Measurements from ENCODE around the gene BORCS5. TPM values are rescaled to one million over a fixed set of nuclear protein-coding genes. Genes with fewer than 3 reads are reported as not detected.
A peak's percentile ranks its signal among the peaks of the same experiment; 100 is the strongest.

Gene BORCS5
- total RNA-seq, 4 donors from 2014 or later = 10.3 to 23.7 (median 19.6) TPM

DNA sequence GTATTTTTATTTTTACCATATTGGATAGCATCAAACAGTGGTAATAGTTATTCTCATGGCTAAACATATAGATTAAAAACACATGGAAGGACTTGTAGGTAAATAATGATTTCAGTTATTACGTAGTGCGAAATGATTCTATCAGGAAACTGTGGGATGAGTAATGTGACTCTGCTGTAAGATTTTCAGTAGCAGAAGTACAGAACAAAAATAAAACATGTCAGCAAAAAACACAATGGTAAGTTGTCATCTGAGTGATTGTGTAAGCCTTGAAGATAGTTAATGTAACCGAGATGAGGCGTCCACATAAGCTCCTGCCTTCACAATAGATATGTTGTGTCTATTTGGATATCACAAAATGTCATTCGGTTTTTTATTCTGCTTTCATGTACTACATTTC, 99.8 kb downstream of the BORCS5 start:
- 81 to 95% methylated on average over 5 of the region's 5 CpGs for WGBS, 2 donors
- TF ChIP-seq, protein P1, sequence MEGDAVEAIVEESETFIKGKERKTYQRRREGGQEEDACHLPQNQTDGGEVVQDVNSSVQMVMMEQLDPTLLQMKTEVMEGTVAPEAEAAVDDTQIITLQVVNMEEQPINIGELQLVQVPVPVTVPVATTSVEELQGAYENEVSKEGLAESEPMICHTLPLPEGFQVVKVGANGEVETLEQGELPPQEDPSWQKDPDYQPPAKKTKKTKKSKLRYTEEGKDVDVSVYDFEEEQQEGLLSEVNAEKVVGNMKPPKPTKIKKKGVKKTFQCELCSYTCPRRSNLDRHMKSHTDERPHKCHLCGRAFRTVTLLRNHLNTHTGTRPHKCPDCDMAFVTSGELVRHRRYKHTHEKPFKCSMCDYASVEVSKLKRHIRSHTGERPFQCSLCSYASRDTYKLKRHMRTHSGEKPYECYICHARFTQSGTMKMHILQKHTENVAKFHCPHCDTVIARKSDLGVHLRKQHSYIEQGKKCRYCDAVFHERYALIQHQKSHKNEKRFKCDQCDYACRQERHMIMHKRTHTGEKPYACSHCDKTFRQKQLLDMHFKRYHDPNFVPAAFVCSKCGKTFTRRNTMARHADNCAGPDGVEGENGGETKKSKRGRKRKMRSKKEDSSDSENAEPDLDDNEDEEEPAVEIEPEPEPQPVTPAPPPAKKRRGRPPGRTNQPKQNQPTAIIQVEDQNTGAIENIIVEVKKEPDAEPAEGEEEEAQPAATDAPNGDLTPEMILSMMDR (IDR thresholded peaks at IDR 0.05) = no peak
- TF ChIP-seq POLR2A (IDR thresholded peaks at IDR 0.05) = no peak
- no peak for DNase-seq

DNA sequence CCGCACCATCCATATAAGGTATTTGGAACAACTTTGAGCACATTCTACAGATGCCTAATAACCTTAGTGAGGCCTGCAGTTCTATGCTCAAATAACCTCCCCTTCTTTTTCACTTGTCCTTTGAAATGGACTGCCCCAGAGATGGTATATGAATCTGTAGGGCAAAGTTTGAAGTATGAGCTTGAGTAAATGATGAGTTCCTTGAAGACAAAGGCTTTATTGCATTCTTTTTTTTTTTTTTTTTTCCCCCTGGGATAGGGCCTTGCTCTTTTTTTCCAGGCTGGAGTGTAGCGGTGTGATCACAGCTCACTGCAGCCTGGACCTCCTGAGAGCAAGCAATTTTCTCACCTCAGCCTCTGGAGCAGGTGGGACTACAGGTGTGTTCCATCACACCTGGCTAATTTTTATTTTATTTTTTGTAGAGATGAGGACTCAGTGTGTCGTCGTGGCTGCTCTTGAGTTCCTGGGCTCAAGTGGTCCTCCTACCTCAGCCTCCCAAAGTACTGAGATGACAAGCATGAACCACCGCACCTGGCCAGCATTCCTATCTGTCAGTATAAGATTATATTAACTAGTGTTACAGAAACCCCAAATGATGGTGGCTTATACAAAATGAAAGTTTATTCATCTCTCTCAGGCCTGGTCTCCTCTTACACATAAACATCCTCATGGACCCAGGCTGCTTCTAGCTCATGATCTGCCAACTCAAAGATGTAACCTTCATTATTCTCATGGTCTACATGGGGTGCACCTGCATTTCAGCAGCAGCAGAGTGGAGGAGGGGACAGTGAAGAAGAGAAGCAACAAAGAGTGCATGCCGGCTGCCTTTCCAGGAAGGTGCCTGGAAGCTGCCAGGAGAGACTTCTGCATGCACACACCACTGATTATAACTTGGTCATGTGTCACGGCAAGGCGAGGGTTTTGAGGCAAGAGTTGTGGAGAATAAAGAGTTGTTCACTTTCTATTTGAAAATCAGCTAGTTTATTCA, 104.4 kb downstream of the BORCS5 start:
- WGBS, 2 donors = 81 to 85% methylated on average over 8 of the region's 8 CpGs
- no peak for TF ChIP-seq POLR2A (IDR thresholded peaks at IDR 0.05)
- TF ChIP-seq, protein P1 (IDR thresholded peaks at IDR 0.05) = no peak
- no peaks in the 10 kb centered on the region for H3K27me3 ChIP-seq
- H3K4me3 ChIP-seq (replicated peaks in 1 of 3) = no peak overlapping the region
- no peak overlapping the region for H3K27ac ChIP-seq
- no peaks in the 10 kb centered on the region for H3K36me3 ChIP-seq
- no peaks in the 10 kb centered on the region for H3K9me3 ChIP-seq
- peak in 1 of 2 donors; percentile 27 for DNase-seq
- no peaks in the 10 kb centered on the region for H3K4me1 ChIP-seq
- intact Hi-C loops (cut with DNase I) = no loop called here

More for the DNA sequence above, 99.8 kb downstream of the BORCS5 start:
- H3K4me1 ChIP-seq = no peaks in the 10 kb centered on the region
- no peaks in the 10 kb centered on the region for H3K36me3 ChIP-seq
- no peaks in the 10 kb centered on the region for H3K9me3 ChIP-seq
- no peaks in the 10 kb centered on the region for H3K27me3 ChIP-seq
- H3K4me3 ChIP-seq (replicated peaks in 1 of 3) = no peak overlapping the region
- H3K27ac ChIP-seq = no peak overlapping the region
- intact Hi-C loops (cut with DNase I) = no loop called here

DNA sequence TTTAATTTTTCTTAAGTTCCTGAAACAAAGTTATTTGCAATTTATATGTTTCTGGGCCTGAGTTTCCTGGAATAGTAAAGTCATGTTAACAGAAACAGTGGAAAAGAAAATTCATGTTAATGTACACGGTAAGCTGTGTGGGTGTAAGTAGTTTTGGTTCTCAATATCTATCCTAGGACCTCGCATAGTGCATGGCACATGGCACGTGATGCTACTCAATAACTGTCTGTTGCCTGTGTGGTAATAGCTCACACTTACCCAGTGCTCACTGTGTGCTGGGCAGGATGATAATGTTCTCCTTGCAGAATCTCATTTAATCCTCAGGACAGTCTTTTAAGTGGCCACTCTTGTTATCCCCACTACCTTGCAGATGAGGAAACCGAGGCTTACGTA, 105.0 kb downstream of the BORCS5 start:
- Histone ChIP-seq H3K4me3 (replicated peaks in 1 of 3) (no peak overlapping the region), H3K9me3 (no peaks in the 10 kb centered on the region), H3K36me3 (no peaks in the 10 kb centered on the region), H3K27me3 (no peaks in the 10 kb centered on the region), H3K4me1 (peaks cover 0 to 4% of the 10 kb centered on the region in 2 donors), H3K27ac (no peak overlapping the region)
- intact Hi-C loops (cut with DNase I) = no loop called here
- WGBS, 2 donors = 85 to 91% methylated on average over 5 of the region's 5 CpGs
- no peak for DNase-seq
- TF ChIP-seq, protein P1 (IDR thresholded peaks at IDR 0.05) = no peak
- no peak for TF ChIP-seq POLR2A (IDR thresholded peaks at IDR 0.05)

DNA sequence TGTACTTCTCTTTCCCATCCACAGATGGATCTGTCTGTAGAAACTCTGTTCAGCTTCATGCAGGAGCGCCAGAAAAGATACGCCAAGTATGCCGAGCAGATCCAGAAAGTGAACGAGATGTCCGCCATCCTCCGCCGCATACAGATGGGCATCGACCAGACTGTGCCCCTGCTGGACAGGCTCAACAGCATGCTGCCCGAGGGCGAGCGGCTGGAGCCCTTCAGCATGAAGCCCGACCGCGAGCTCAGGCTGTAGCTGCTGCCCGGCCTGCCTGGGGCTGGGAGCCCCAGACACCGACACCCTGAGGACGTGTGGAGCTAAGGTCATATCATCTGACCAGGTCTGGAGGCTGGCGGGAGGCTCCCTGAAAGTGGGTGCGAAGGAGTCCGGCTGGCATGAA, 108.6 kb downstream of the BORCS5 start:
- 87 to 95% methylated on average over 15 to 20 of the region's 20 CpGs for WGBS, 2 donors
- H3K4me3 ChIP-seq (replicated peaks in 1 of 3) = no peak overlapping the region
- peaks cover 8 to 21% of the 10 kb centered on the region in 2 donors for H3K4me1 ChIP-seq
- no peak overlapping the region for H3K27ac ChIP-seq
- H3K36me3 ChIP-seq = no peaks in the 10 kb centered on the region
- no peaks in the 10 kb centered on the region for H3K9me3 ChIP-seq
- TF ChIP-seq, protein P1 (IDR thresholded peaks at IDR 0.05) = no peak
- intact Hi-C loops (cut with DNase I) = no loop called here
- DNase-seq = no peak
- H3K27me3 ChIP-seq = no peaks in the 10 kb centered on the region

DNA sequence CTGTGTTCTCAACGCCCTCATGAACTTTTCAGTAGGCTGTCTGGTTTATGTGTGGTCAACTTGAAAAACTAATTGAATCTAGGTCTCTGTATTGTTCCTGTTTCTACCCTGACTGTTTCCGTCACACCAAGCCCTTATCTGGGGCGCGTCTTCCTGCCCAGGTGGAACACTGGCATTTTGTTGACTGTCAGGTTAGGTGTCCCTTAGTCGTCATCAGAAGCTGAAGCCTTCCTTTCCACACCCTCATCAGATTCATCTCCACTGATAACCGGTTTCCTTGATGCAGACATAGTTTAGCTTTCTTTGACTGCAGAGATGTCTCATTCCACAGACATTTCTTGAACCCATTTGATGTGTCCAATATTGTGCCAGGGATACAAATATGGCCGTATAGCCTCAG, 109.3 kb downstream of the BORCS5 start:
- H3K27me3 ChIP-seq = no peaks in the 10 kb centered on the region
- no peak for TF ChIP-seq POLR2A (IDR thresholded peaks at IDR 0.05)
- TF ChIP-seq, protein P1 (IDR thresholded peaks at IDR 0.05) = no peak
- H3K4me3 ChIP-seq (replicated peaks in 1 of 3) = no peak overlapping the region
- intact Hi-C loops (cut with DNase I) = no loop called here
- no peak overlapping the region for H3K27ac ChIP-seq
- WGBS, 2 donors = 92% methylated on average over 7 of the region's 7 CpGs
- no peaks in the 10 kb centered on the region for H3K9me3 ChIP-seq
- H3K36me3 ChIP-seq = no peaks in the 10 kb centered on the region
- no peak for DNase-seq
- peaks cover 8 to 21% of the 10 kb centered on the region in 2 donors for H3K4me1 ChIP-seq

Data from thyroid gland (tissue), 4 donors.